Kidney (tissue), 14 donors: ENCODE measurements around the gene TMEM59. TPM values are rescaled to one million over a fixed set of nuclear protein-coding genes. Genes with fewer than 3 reads are reported as not detected.

Experiments
- DNase-seq, 5 donors: peaks; one replicate each; pipeline ENCODE4 v3.0.0-alpha.2; 2013 to 2020
- FAIRE-seq: peaks from 2 replicates; lab custom pipeline; 2012; peaks lifted over from hg19 to GRCh38; lab: Jason Lieb, UNC
- H3K27ac ChIP-seq, 2 donors: one replicate each; pipeline ENCODE4 v1.7.0; 2013; ENCODE audit warnings: low read depth in 2 of 2, low read length in 2 of 2, inconsistent platforms in 1 of 2
- H3K27me3 ChIP-seq: one replicate; pipeline ENCODE4 v1.7.1; 2013; ENCODE audit warnings: low read length, inconsistent platforms; ENCODE audit not compliant: control insufficient read depth, insufficient read depth
- H3K36me3 ChIP-seq, 3 donors: one replicate each; pipeline versions ENCODE4 v1.7.0 to v1.7.1; 2013; ENCODE audit warnings: low read length in 3 of 3, control low read depth in 1 of 3, inconsistent platforms in 1 of 3; ENCODE audit not compliant: insufficient read depth in 3 of 3, control insufficient read depth in 2 of 3
- H3K4me1 ChIP-seq, 3 donors: one replicate each; pipeline versions ENCODE4 v1.7.0 to v1.7.1; 2013; ENCODE audit warnings: low read length in 3 of 3, inconsistent platforms in 1 of 3, low read depth in 1 of 3; ENCODE audit not compliant: control insufficient read depth in 2 of 3, insufficient read depth in 2 of 3
- H3K4me3 ChIP-seq, 3 donors: one replicate each; pipeline versions ENCODE4 v1.7.0 to v1.8.1; 2013; ENCODE audit warnings: low read length in 3 of 3, control low read depth in 1 of 3, inconsistent platforms in 1 of 3
- H3K9ac ChIP-seq, 3 donors: one replicate each; pipeline versions ENCODE4 v1.7.0 to v1.7.1; 2013; ENCODE audit warnings: low read length in 3 of 3, control low read depth in 1 of 3, inconsistent platforms in 1 of 3
- H3K9me3 ChIP-seq, 3 donors: one replicate each; pipeline versions ENCODE4 v1.7.0 to v1.7.1; 2013; ENCODE audit warnings: low read length in 3 of 3, control low read depth in 1 of 3, inconsistent platforms in 1 of 3; ENCODE audit not compliant: control insufficient read depth in 2 of 3, insufficient read depth in 1 of 3
- intact Hi-C: fragments of 100-400 bp; cut with DNase I; formaldehyde crosslinking; loops from one replicate; pipeline ENCODE4 v1.11.1; 2022
- polyA plus RNA-seq: library from polyadenylated mRNA; stranded (reverse); fragments of 350-450 nt; fragmentation: Illumina TruSeq; extraction: RNeasy Lipid Tissue Mini Kit (QIAGEN cat#74804); gene quantifications from one replicate; pipeline ENCODE4 v1.2.3, GENCODE V29; 2014; ENCODE audit warnings: low read depth, low replicate concordance; ENCODE audit not compliant: insufficient read depth
- total RNA-seq: library from RNA; stranded (reverse); fragmentation: NEBNext Ultra II Directional; extraction: Animal tissue kit (Norgen Biotek cat#: 25700); gene quantifications from one replicate; pipeline ENCODE4 v1.2.1, GENCODE V29; 2021
- TF ChIP-seq, protein P1 (sequence below): IDR thresholded peaks from 3 replicates; pipeline ENCODE4 v1.5.1; 2012; ENCODE audit warnings: mild to moderate bottlenecking, moderate library complexity, borderline replicate concordance; ENCODE audit not compliant: insufficient read depth; ENCODE audit errors: extremely low read depth
- donor health status: control.
- donor health status: control.
- donor health status: control.
- donor health status: control.
- donor health status: control.
- donor health status: DM: yes; HTN: yes; CAD: no.
- donor health status: Normal renal cell carcinoma (clear cell type).

TMEM59 gene
- total and polyA plus RNA-seq, 2 donors from 2014 or later, result 475 to 521 TPM

- Histone ChIP-seq H3K27me3 (no peaks in the 10 kb centered on the region), H3K4me1 (no peaks in the 10 kb centered on the region), H3K36me3 (no peaks in the 10 kb centered on the region), H3K4me3 (no peak overlapping the region), H3K9ac (no peak overlapping the region), H3K9me3 (no peaks in the 10 kb centered on the region), H3K27ac (no peak overlapping the region)
- DNase-seq, result peak in 1 of 5 donors; percentile 5
- TF ChIP-seq, protein P1, sequence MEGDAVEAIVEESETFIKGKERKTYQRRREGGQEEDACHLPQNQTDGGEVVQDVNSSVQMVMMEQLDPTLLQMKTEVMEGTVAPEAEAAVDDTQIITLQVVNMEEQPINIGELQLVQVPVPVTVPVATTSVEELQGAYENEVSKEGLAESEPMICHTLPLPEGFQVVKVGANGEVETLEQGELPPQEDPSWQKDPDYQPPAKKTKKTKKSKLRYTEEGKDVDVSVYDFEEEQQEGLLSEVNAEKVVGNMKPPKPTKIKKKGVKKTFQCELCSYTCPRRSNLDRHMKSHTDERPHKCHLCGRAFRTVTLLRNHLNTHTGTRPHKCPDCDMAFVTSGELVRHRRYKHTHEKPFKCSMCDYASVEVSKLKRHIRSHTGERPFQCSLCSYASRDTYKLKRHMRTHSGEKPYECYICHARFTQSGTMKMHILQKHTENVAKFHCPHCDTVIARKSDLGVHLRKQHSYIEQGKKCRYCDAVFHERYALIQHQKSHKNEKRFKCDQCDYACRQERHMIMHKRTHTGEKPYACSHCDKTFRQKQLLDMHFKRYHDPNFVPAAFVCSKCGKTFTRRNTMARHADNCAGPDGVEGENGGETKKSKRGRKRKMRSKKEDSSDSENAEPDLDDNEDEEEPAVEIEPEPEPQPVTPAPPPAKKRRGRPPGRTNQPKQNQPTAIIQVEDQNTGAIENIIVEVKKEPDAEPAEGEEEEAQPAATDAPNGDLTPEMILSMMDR, result no peak
- intact Hi-C loops, result no loop called here
- no peak for FAIRE-seq
Observed at GRCh38 chr1:54002544-54003248, 50.3 kb downstream of the TMEM59 start.

GRCh38 chr1:54001591-54001990, 51.4 kb downstream of the TMEM59 start:
- H3K36me3 ChIP-seq, result no peaks in the 10 kb centered on the region
- no peaks in the 10 kb centered on the region for H3K4me1 ChIP-seq
- H3K9ac ChIP-seq, result no peak overlapping the region
- FAIRE-seq (no peak), DNase-seq (peak in 1 of 5 donors; percentile 15)
- no peaks in the 10 kb centered on the region for H3K9me3 ChIP-seq
- H3K4me3 ChIP-seq, result no peak overlapping the region
- intact Hi-C loops, result no loop called here
- TF ChIP-seq, protein P1, result no peak
- H3K27ac ChIP-seq, result no peak overlapping the region
- no peaks in the 10 kb centered on the region for H3K27me3 ChIP-seq

DNA sequence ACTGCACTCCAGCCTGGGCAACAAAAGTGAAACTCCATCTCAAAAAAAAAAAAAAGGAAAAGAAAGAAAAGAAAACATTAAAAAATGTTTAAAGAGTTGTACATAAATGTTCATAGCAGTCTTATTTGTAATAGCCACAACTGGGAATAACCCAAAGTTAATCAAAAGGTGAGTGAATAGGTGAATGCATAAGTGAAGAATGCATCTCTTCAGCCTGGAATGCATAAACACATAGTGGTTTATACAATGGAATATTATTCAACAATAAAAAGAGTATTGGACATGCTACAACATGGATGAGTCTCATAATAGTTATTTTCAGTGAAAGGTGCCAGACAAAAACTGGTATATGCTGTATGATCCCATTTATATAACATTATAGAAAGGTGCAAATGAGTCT, 53.1 kb downstream of the TMEM59 start:
- Histone ChIP-seq H3K27me3 (no peaks in the 10 kb centered on the region), H3K4me1 (no peaks in the 10 kb centered on the region), H3K36me3 (no peaks in the 10 kb centered on the region), H3K9me3 (no peaks in the 10 kb centered on the region), H3K9ac (no peak overlapping the region), H3K27ac (no peak overlapping the region), H3K4me3 (no peak overlapping the region)
- FAIRE-seq (no peak), DNase-seq (no peak)
- TF ChIP-seq, protein P1, result no peak
- intact Hi-C loops, result no loop called here
